Raji (cell line): ENCODE measurements around the gene NCK2.

Experiments used
- POLR2A ChIP-seq: IDR thresholded peaks from 2 replicates; pipeline ENCODE4 v1.6.1; 2011; ENCODE audit warnings: low read depth, low read length, control low read depth; ENCODE audit not compliant: insufficient read depth

NCK2 gene

GRCh38 chr2:105761931-105762515 lies 17.3 kb downstream of the NCK2 start:
- no peak for TF ChIP-seq POLR2A

GRCh38 chr2:105763076-105763475 lies 18.4 kb downstream of the NCK2 start:
- no peak for TF ChIP-seq POLR2A

- no peak for TF ChIP-seq POLR2A
Observed at GRCh38 chr2:105764059-105764458, 19.3 kb downstream of the NCK2 start.

GRCh38 chr2:105765415-105766299 lies 20.9 kb downstream of the NCK2 start:
- TF ChIP-seq POLR2A: no peak

GRCh38 chr2:105766300-105766866 lies 21.7 kb downstream of the NCK2 start:
- no peak for TF ChIP-seq POLR2A

- no peak for TF ChIP-seq POLR2A
Observed at GRCh38 chr2:105768176-105768575, 23.5 kb downstream of the NCK2 start.

DNA sequence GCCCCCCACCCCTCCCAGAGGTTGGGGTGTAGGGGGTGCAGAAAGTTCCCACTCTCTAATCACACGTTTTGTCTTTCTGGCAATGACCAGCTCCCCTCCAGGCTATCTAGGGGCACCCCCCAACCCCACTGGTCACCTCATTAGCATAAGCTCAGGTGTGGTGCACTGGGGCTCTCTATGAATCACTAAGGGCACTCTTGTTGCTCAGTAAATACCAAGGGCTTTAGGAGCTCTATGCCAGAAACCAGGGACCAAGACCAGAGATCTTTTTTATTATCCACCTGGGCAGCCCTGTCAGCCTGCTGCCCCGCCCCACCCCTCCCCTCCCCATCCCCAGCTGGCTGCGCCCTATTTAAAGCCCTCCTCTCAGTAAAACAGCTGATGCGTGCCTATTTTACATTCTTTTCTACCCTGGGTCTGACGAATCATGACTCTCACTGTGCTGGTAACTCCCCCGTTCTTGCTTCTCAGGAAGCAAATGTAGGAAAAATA lies 24.3 kb downstream of the NCK2 start:
- TF ChIP-seq POLR2A: no peak

- TF ChIP-seq POLR2A: no peak
Observed at GRCh38 chr2:105769504-105769903, 24.8 kb downstream of the NCK2 start.

DNA sequence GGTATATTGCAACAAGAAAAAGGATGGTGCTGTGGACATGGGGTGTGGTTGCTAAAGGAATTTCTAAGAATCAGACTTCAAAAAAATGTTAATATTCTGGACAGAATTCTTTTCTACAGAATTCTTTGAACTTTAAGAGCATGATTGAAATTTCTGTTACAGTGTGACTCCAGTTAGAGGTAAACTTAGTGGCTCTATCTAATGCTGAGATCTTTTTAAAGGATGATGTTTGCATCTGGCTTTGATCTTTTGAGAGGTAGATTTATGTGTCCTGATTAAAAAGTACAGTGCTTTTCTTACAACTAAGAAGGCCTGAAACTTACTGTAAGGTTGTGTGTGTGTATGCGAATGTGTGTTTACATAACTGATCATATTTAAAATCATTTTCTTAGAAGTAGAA lies 25.4 kb downstream of the NCK2 start:
- no peak for TF ChIP-seq POLR2A

DNA sequence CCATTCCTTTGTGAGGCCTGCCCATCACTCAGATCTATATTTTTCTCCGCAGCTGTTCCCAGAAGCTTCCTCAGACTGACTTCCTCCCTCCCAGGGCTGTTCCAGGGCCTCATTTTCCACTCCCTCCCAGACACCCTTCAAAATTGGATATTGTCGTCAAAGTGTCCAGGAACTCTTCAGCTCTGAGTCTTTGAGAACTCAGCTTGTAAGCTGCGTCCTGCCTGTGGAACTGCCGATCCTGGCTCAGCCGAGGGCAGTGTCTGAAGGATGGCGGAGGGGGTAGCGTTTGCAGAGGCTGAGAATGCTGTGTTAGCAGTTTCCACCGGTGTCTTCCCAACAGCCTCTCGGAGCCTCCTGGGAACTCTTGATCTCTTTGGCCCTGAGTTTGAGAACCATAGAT lies 27.1 kb downstream of the NCK2 start:
- no peak for TF ChIP-seq POLR2A

GRCh38 chr2:105772362-105772761 lies 27.6 kb downstream of the NCK2 start:
- no peak for TF ChIP-seq POLR2A

GRCh38 chr2:105773568-105773967 lies 28.9 kb downstream of the NCK2 start:
- TF ChIP-seq POLR2A: no peak

DNA sequence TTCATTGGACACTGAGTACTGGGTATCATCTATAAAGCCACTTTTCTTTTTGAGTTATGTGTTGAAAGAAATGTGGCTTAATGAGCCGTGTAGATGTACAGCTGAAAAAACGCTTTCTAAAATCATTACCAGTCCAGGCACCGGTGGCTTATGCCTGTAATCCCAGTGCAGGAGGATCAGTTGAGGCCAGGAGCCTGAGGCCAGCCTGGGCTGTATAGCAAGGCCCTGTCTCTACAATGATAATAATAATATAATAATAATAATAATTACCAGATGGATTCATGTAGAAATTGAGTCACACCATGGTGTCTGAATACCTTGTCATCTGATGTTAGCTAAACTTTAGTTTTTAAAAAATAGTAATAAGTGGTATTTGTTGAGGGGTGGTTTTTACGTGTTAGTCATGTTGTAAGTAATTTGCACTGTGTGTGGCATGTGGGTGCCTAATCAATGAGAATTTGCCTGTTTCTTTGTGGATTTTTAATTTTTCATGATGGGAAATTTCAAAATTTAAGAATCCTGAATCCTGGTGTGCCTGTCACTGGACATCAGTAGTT lies 30.1 kb downstream of the NCK2 start:
- no peak for TF ChIP-seq POLR2A

- TF ChIP-seq POLR2A: no peak
Observed at GRCh38 chr2:105775809-105776559, 31.3 kb downstream of the NCK2 start.

- TF ChIP-seq POLR2A: no peak
Observed at GRCh38 chr2:105776560-105776928, 31.8 kb downstream of the NCK2 start.

GRCh38 chr2:105777031-105777482 lies 32.3 kb downstream of the NCK2 start:
- TF ChIP-seq POLR2A: no peak
